Gastroesophageal sphincter (tissue), 3 donors: Measurements from ENCODE around the gene ARL5C.

ENCODE experiments used
- EP300 ChIP-seq: sonication (generic); formaldehyde crosslinking; IDR thresholded peaks from one replicate; pipeline ENCODE4 v1.6.1; 2017; ENCODE audit warnings: antibody characterized with exemption, mild to moderate bottlenecking
- POLR2A ChIP-seq, 2 donors: fragments of 450-650 bp; IDR thresholded peaks; one replicate each; pipeline ENCODE4 v1.6.1; 2017; ENCODE audit warnings: antibody characterized with exemption in 2 of 2, mild to moderate bottlenecking in 2 of 2, moderate library complexity in 1 of 2
- POLR2AphosphoS5 ChIP-seq: sonication (generic); formaldehyde crosslinking; IDR thresholded peaks from one replicate; pipeline ENCODE4 v1.6.1; 2017; ENCODE audit warnings: antibody characterized with exemption
- TF ChIP-seq, protein P1 (sequence below), 4 experiments: fragments of 200-600 bp in 2 of 4; fragments of 450-650 bp in 2 of 4; sonication (generic) in 1 of 4; IDR thresholded peaks; one replicate each; pipeline ENCODE4 v1.5.1; 2017 to 2019; ENCODE audit warnings: antibody characterized with exemption in 4 of 4, mild to moderate bottlenecking in 2 of 4, moderate library complexity in 2 of 4

DNA sequence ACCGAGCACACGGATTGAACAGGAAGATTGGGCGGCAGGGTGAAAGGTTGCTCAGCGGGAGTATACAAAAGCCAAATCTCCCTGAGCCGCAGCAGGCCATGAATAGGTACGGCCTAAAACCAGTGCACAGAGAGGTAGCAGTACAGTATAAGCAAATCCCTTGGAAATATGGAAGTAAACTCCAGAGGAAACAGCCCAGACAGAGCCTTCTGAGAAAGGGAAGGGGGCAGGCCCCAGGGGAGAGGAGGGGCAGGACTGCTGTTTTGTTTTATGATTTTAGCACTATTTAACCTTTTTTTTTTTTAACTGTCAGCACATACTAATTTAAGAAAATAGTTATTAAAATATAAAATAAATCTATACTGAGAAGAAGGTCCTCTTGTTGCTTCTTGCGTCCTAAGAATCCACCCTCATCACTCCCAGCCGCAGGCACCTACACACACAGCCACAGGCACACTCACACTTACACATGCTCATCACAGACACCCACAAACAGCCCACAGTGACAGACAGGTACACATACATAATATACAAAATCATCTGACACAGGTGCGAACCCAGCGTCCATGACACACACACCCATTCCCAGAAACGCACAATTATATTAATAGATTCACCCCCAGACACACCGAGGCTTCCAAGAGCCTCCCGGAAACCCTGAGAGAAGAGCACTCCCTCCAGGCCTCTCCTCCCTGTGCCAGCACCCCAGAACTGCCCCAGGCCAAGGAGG is 27.4 kb downstream of the ARL5C start:
- TF ChIP-seq, protein P1, sequence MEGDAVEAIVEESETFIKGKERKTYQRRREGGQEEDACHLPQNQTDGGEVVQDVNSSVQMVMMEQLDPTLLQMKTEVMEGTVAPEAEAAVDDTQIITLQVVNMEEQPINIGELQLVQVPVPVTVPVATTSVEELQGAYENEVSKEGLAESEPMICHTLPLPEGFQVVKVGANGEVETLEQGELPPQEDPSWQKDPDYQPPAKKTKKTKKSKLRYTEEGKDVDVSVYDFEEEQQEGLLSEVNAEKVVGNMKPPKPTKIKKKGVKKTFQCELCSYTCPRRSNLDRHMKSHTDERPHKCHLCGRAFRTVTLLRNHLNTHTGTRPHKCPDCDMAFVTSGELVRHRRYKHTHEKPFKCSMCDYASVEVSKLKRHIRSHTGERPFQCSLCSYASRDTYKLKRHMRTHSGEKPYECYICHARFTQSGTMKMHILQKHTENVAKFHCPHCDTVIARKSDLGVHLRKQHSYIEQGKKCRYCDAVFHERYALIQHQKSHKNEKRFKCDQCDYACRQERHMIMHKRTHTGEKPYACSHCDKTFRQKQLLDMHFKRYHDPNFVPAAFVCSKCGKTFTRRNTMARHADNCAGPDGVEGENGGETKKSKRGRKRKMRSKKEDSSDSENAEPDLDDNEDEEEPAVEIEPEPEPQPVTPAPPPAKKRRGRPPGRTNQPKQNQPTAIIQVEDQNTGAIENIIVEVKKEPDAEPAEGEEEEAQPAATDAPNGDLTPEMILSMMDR (IDR thresholded peaks at IDR 0.05) = no peak
- TF ChIP-seq POLR2A (IDR thresholded peaks at IDR 0.05) (no peak), POLR2AphosphoS5 (no peak), EP300 (no peak)
